ENCODE measurements around the gene TNFRSF13B.

- TF ChIP-seq POLR2AphosphoS5 (IDR thresholded peaks at IDR 0.05; ENCODE audit: low read depth, low read length) (no peak), CTCF (IDR thresholded peaks at IDR 0.05) (no peak), CHD2 (IDR thresholded peaks at IDR 0.05; ENCODE audit: low read length, partially characterized antibody) (no peak), RFX5 (IDR thresholded peaks at IDR 0.05; ENCODE audit: low read length) (no peak), PBX3 (IDR thresholded peaks at IDR 0.05) (no peak), SMC3 (IDR thresholded peaks at IDR 0.05; ENCODE audit: low read depth, low read length) (no peak)
These were observed 49.4 kb upstream of the TNFRSF13B start for GRCh38 chr17:17021194-17021863.
